ENCODE results near the gene ADAMTS6. TPM values are rescaled to one million over a fixed set of nuclear protein-coding genes. Genes with fewer than 3 reads are reported as not detected.
A peak's percentile ranks its signal among the peaks of the same experiment; 100 is the strongest.
"Not testable (repeated sequence)": the region's sequence is repeated elsewhere in the genome, so short reads cannot be mapped to it uniquely, and the experiment has no call there.

Gene ADAMTS6
- total RNA-seq, 2 donors from 2014 or later = 0.74 to 2.2 TPM

GRCh38 chr5:65506961-65507360 lies 25.2 kb upstream of the ADAMTS6 start:
- no peak overlapping the region for H3K27ac ChIP-seq
- no peaks in the 10 kb centered on the region for H3K27me3 ChIP-seq
- no peaks in the 10 kb centered on the region for H3K4me1 ChIP-seq
- no peaks in the 10 kb centered on the region for H3K9me3 ChIP-seq
- H3K4me3 ChIP-seq = peak overlapping the region in 1 of 2 donors; percentile 6
- H3K36me3 ChIP-seq = no peaks in the 10 kb centered on the region
- no peak for DNase-seq (ENCODE audit: low spot score)
- TF ChIP-seq, protein P1, sequence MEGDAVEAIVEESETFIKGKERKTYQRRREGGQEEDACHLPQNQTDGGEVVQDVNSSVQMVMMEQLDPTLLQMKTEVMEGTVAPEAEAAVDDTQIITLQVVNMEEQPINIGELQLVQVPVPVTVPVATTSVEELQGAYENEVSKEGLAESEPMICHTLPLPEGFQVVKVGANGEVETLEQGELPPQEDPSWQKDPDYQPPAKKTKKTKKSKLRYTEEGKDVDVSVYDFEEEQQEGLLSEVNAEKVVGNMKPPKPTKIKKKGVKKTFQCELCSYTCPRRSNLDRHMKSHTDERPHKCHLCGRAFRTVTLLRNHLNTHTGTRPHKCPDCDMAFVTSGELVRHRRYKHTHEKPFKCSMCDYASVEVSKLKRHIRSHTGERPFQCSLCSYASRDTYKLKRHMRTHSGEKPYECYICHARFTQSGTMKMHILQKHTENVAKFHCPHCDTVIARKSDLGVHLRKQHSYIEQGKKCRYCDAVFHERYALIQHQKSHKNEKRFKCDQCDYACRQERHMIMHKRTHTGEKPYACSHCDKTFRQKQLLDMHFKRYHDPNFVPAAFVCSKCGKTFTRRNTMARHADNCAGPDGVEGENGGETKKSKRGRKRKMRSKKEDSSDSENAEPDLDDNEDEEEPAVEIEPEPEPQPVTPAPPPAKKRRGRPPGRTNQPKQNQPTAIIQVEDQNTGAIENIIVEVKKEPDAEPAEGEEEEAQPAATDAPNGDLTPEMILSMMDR (IDR thresholded peaks at IDR 0.05) = no peak

- Histone ChIP-seq H3K27ac (no peak overlapping the region), H3K9me3 (no peaks in the 10 kb centered on the region), H3K4me1 (no peaks in the 10 kb centered on the region), H3K4me3 (no peak overlapping the region), H3K27me3 (no peaks in the 10 kb centered on the region), H3K36me3 (no peaks in the 10 kb centered on the region)
- TF ChIP-seq, protein P1 (IDR thresholded peaks at IDR 0.05) = no peak
- no peak for DNase-seq (ENCODE audit: low spot score)
These were observed 7.4 kb upstream of the ADAMTS6 start for GRCh38 chr5:65489119-65489518.

DNA sequence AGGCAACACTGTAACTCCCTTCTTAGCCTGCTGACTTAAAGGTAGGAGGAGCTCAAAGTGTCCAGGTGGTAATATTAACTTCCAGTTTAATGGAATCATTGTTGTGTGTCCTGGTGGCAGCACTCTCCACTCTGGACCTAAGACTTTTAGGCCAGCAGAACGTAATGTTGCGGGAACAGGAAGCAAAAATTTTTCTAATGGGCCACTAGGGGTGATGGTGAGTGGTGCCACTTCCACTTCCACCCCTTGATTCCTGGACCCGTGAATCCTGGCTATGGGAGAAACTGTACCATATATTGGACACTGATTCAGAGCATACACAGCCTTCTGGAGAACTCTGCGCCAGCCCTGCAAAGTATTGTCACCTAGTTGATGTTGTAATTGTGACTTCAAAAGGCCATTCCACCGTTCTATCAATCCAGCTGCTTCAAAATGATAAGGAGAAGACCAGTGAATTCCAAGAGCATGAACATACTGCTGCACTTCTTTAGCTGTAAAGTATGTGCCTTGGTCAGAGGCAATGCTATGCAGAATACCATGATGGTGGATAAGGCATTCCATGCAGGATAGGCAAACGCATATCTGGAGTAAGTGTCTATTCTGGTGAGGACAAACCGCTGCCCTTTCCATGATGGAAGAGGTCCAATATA lies 6.4 kb upstream of the ADAMTS6 start:
- H3K9me3 ChIP-seq; H3K27me3 ChIP-seq; H3K36me3 ChIP-seq; H3K4me3 ChIP-seq; H3K4me1 ChIP-seq; DNase-seq (ENCODE audit: low spot score); H3K27ac ChIP-seq: not testable (repeated sequence)

DNA sequence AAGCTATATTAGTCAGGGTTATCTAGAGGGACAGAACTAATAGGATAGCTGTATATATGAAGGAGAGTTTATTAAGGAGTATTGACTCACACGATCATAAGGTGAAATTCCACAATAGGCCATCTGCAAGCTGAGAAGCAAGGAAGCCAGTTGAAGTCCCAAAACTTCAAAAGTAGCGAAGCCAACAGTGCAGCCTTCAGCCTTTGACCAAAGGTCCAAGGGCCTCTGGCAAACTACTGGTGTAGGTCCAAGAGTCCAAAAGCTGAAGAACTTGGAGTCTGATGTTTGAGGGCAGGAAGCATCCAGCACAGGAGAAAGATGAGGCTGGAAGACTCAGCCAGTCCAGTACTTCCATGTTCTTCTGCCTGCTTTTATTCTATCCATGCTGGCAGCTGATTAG lies 5.1 kb upstream of the ADAMTS6 start:
- not testable (repeated sequence) for H3K27me3 ChIP-seq; H3K36me3 ChIP-seq; H3K9me3 ChIP-seq; H3K4me1 ChIP-seq; DNase-seq (ENCODE audit: low spot score); H3K27ac ChIP-seq; H3K4me3 ChIP-seq

DNA sequence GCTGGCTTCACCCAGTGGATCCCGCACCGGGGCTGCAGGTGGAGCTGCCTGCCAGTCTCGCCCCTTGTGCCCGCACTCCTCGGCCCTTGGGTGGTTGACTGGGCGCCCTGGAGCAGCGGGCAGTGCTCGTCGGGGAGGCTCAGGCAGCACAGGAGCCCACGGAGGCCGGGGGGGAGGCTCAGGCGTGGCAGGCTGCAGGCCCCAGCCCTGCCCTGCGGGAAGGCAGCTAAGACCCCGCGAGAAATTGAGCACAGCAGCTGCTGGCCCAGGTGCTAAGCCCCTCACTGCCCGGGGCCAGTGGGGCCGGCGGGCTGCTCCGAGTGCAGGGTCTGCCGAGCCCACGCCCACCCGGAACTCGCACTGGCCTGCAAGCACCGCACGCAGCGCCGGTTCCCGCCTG lies 3.7 kb upstream of the ADAMTS6 start:
- H3K4me1 ChIP-seq = peaks cover 0 to 5% of the 10 kb centered on the region in 2 donors
- TF ChIP-seq, protein P1 (IDR thresholded peaks at IDR 0.05) = no peak
- DNase-seq (ENCODE audit: low spot score) = no peak

GRCh38 chr5:65483546-65484346 lies 2.0 kb upstream of the ADAMTS6 start:
- no peaks in the 10 kb centered on the region for H3K27me3 ChIP-seq
- no peak for DNase-seq (ENCODE audit: low spot score)
- TF ChIP-seq, protein P1 (IDR thresholded peaks at IDR 0.05) = peak; percentile 28 to 75
- H3K4me1 ChIP-seq = peaks cover 0 to 18% of the 10 kb centered on the region in 2 donors
- peak overlapping the region in 1 of 2 donors; percentile 57 for H3K4me3 ChIP-seq
- H3K9me3 ChIP-seq = no peaks in the 10 kb centered on the region
- no peaks in the 10 kb centered on the region for H3K36me3 ChIP-seq
- peak overlapping the region; percentile 85 to 86 for H3K27ac ChIP-seq

More for the DNA sequence above, 3.7 kb upstream of the ADAMTS6 start:
- Histone ChIP-seq H3K27ac (no peak overlapping the region), H3K4me3 (no peak overlapping the region), H3K9me3 (no peaks in the 10 kb centered on the region), H3K36me3 (no peaks in the 10 kb centered on the region), H3K27me3 (no peaks in the 10 kb centered on the region)
